Renal cortex interstitium (tissue), 15 donors: ENCODE data around the gene TMEM14C. TPM values are rescaled to one million over a fixed set of nuclear protein-coding genes. Genes with fewer than 3 reads are reported as not detected.

Source experiments
- DNase-seq, 11 donors: peaks; one replicate each; pipeline ENCODE4 v3.0.0-alpha.2; 2013; ENCODE audit warnings: low read depth in 9 of 11, low spot score in 4 of 11; ENCODE audit errors: extremely low read depth in 1 of 11
- long read RNA-seq, 16 experiments: transcript quantifications; one replicate each; lab custom pipeline, GENCODE V29; 2026
- polyA plus RNA-seq, 3 donors: library from polyadenylated mRNA; unstranded; fragments of 120-200 nt; gene quantifications; one replicate each; pipeline ENCODE4 v1.2.1, GENCODE V29; 2013; ENCODE audit not compliant: insufficient read length in 3 of 3

Gene TMEM14C
- polyA plus RNA-seq: 100 to 1,000 TPM; 147 to 181 (median 149) TPM
- long read RNA-seq, donor 1, transcript TMEM14C-201 (6 exons, 1,113 nt): major isoform, 63 of 108 reads
- long read RNA-seq, donor 1, partial matches to known transcripts: 44 of 108 reads
- long read RNA-seq, donor 1, other reads (novel, unspliced or antisense): 0 of 108 reads
- long read RNA-seq, donor 2, transcript TMEM14C-201 (6 exons, 1,113 nt): major isoform, 59 of 81 reads
- long read RNA-seq, donor 2, partial matches to known transcripts: 17 of 81 reads
- long read RNA-seq, donor 2, other reads (novel, unspliced or antisense): 0 of 81 reads
- long read RNA-seq, donor 3, transcript TMEM14C-205 (6 exons, 1,177 nt): minor isoform, 5 of 180 reads
- long read RNA-seq, donor 3, transcript TMEM14C-201 (6 exons, 1,113 nt): major isoform, 139 of 180 reads
- long read RNA-seq, donor 3, partial matches to known transcripts: 21 of 180 reads
- long read RNA-seq, donor 3, other reads (novel, unspliced or antisense): 15 of 180 reads
- long read RNA-seq, donor 4, transcript TMEM14C-201 (6 exons, 1,113 nt): major isoform, 53 of 62 reads
- long read RNA-seq, donor 4, partial matches to known transcripts: 5 of 62 reads
- long read RNA-seq, donor 4, other reads (novel, unspliced or antisense): 0 of 62 reads
- long read RNA-seq, donor 5: 0 reads
- long read RNA-seq, donor 6, transcript TMEM14C-201 (6 exons, 1,113 nt): major isoform, 66 of 116 reads
- long read RNA-seq, donor 6, partial matches to known transcripts: 45 of 116 reads
- long read RNA-seq, donor 6, other reads (novel, unspliced or antisense): 0 of 116 reads
- long read RNA-seq, donor 7, transcript TMEM14C-201 (6 exons, 1,113 nt): major isoform, 102 of 146 reads
- long read RNA-seq, donor 7, partial matches to known transcripts: 43 of 146 reads
- long read RNA-seq, donor 7, other reads (novel, unspliced or antisense): 0 of 146 reads
- long read RNA-seq, donor 8: 0 reads
- long read RNA-seq, donor 9, transcript TMEM14C-201 (6 exons, 1,113 nt): major isoform, 77 of 122 reads
- long read RNA-seq, donor 9, partial matches to known transcripts: 36 of 122 reads
- long read RNA-seq, donor 9, other reads (novel, unspliced or antisense): 0 of 122 reads
- long read RNA-seq, donor 10, transcript TMEM14C-201 (6 exons, 1,113 nt): major isoform, 97 of 106 reads
- long read RNA-seq, donor 10, partial matches to known transcripts: 5 of 106 reads
- long read RNA-seq, donor 10, other reads (novel, unspliced or antisense): 0 of 106 reads
- long read RNA-seq, donor 11, transcript TMEM14C-201 (6 exons, 1,113 nt): major isoform, 52 of 58 reads
- long read RNA-seq, donor 11, partial matches to known transcripts: 0 of 58 reads
- long read RNA-seq, donor 11, other reads (novel, unspliced or antisense): 0 of 58 reads
- long read RNA-seq, donor 12, transcript TMEM14C-201 (6 exons, 1,113 nt): major isoform, 47 of 56 reads
- long read RNA-seq, donor 12, partial matches to known transcripts: 6 of 56 reads
- long read RNA-seq, donor 12, other reads (novel, unspliced or antisense): 0 of 56 reads
- long read RNA-seq, donor 13: 0 reads
- long read RNA-seq, donor 14, transcript TMEM14C-205 (6 exons, 1,177 nt): minor isoform, 5 of 137 reads
- long read RNA-seq, donor 14, transcript TMEM14C-201 (6 exons, 1,113 nt): major isoform, 98 of 137 reads
- long read RNA-seq, donor 14, partial matches to known transcripts: 33 of 137 reads
- long read RNA-seq, donor 14, other reads (novel, unspliced or antisense): 0 of 137 reads
- long read RNA-seq, donor 15, transcript TMEM14C-201 (6 exons, 1,113 nt): major isoform, 47 of 50 reads
- long read RNA-seq, donor 15, partial matches to known transcripts: 0 of 50 reads
- long read RNA-seq, donor 15, other reads (novel, unspliced or antisense): 0 of 50 reads
- long read RNA-seq, donor 16, transcript TMEM14C-201 (6 exons, 1,113 nt): major isoform, 168 of 206 reads
- long read RNA-seq, donor 16, transcript TMEM14C-205 (6 exons, 1,177 nt): minor isoform, 12 of 206 reads
- long read RNA-seq, donor 16, partial matches to known transcripts: 19 of 206 reads
- long read RNA-seq, donor 16, other reads (novel, unspliced or antisense): 5 of 206 reads

GRCh38 chr6:10722820-10723566 lies at the start of gene TMEM14C:
Gene TMEM14C, plus strand, starts transcription at chr6:10723070. Its CDS starts 1,544 bp downstream, at chr6:10724614.
- peak; percentile 89 to 99 (median 96) for DNase-seq

DNA sequence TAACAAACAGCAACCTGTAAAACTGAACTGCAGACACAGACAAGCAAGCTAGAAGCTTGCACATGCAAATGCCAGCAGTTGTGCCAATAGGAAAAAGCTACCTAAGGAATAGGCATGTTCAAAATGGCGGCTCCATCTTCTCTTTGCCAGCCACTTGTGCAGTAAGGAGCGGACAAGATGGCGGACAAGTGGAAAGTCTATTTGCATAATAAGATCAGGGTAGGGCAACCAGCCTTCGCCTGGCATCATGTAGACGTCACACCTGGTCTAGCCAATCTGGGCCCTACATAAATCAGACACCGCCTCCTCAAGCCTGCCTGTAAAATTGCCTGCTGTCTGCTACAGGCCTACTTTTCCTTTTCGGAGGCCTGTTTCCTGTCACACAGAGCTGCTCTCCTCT lies 46.5 kb upstream of the TMEM14C start:
- no peak for DNase-seq

GRCh38 chr6:10678456-10678855 lies 44.4 kb upstream of the TMEM14C start:
- DNase-seq: no peak

DNA sequence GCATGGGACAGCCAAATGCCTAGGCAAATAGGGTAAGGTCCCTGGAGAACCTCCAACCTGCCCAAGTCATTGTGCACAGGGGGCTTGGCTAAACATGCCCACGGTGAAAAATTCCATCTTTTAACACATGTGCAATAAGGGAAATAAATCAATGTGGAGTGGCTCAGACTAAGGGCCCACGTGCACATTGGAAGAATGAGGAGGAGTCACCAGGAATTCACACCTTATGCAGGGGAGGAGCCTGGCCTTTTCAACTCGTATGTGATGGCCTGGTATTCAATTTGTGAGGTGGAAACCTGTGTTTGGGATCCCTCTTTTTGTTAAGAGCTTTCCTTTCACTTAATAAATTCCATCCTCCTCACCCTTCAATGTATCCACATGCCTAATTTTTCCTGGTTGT lies 41.1 kb upstream of the TMEM14C start:
- no peak for DNase-seq

GRCh38 chr6:10682355-10682988 lies 40.4 kb upstream of the TMEM14C start:
- no peak for DNase-seq

- no peak for DNase-seq
Observed at GRCh38 chr6:10684618-10685017, 38.3 kb upstream of the TMEM14C start.

GRCh38 chr6:10685092-10685915 lies 37.6 kb upstream of the TMEM14C start:
- no peak for DNase-seq

- no peak for DNase-seq
Observed at GRCh38 chr6:10686901-10687300, 36.0 kb upstream of the TMEM14C start.

DNA sequence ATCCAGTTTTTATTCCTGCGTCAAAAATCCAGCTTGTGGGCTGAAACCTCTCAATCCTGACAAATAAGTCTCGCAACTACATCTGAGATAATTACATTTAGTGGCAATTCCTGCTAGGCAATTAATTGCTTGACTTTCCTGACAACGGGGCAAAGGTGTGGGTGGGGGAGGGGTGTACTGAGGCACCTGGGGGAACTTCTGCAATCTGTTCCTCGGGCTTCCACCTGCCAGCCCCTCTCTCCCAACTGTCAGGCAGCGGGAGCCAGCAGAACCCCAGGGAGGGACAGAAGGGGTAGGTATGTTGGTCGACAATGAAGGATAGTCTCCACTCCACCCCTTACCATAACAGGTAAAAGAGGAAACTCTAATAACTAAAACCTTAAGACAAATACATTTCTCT lies 35.3 kb upstream of the TMEM14C start:
- DNase-seq: no peak

DNA sequence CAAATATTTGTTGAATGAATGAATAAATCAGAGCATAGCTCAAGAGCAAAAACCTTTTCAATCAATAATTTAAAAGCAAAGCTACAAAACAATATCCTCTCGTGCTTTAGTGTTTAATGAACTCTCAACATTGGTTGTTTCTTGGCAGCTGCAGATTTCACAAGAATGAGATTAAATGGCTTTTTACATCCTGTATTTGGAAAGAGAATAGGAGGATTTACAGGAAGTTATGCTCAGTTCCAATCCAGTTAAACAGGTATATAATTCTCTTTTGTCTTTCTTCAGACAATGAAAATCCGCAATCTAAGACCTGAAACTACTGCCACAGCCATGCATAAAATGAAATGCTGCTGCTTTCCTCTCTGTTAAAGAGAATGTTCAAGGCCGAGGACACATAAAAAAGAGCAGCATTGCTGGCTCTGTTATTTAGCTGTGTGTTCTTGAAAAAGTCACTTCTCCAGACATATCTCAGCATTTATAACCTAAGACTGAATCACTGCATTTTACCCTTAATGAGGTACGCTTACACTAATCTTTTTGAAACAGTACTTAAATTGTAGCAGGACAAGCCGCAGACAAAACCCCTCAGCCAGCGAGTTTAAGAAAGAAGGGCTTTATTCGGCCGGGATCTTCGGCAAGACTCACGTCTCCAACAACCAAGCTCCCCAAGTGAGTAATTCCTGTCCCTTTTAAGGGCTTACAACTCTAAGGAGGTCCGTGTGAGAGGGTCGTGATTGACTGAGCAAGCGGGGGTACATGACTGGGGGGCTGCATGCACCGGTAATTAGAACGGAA lies 32.0 kb upstream of the TMEM14C start:
- DNase-seq: no peak

DNA sequence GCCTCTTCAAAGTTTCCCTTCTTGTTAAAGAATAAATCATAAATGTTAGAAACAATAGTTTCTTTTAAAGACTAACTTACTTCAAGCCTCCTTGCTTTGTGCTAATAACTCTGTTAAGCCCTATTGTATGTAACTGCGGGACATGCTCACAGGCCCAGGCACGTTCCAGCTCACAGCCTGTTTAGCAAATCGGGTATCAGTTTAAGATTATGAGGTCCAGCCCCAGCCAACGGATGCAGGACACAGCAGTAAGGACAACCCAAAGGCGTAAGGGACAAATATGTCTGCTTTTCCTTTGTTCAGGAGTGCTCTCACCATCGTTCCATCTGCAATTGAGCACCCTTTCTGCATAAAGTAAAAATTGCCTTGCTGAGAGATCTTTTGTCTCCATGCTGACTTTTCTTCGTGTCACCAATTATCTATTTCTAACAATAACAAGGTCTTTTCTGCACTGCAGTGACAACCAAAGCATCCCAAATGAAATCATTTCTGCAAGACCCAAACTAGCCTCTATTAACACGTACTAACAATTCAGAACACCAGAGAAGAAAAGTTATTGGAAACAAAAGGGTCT lies 29.8 kb upstream of the TMEM14C start:
- no peak for DNase-seq

- peak; percentile 88 to 96 (median 93) for DNase-seq
Observed at GRCh38 chr6:10694302-10695085, 28.4 kb upstream of the TMEM14C start, which contains the start of the genes C6orf52 and PAK1IP1. Gene C6orf52, minus strand, starts transcription at chr6:10694616. Its CDS starts 7,066 bp downstream, at chr6:10687550. Gene PAK1IP1, plus strand, starts transcription at chr6:10694972. Its CDS starts 14 bp downstream, at chr6:10694986.

DNA sequence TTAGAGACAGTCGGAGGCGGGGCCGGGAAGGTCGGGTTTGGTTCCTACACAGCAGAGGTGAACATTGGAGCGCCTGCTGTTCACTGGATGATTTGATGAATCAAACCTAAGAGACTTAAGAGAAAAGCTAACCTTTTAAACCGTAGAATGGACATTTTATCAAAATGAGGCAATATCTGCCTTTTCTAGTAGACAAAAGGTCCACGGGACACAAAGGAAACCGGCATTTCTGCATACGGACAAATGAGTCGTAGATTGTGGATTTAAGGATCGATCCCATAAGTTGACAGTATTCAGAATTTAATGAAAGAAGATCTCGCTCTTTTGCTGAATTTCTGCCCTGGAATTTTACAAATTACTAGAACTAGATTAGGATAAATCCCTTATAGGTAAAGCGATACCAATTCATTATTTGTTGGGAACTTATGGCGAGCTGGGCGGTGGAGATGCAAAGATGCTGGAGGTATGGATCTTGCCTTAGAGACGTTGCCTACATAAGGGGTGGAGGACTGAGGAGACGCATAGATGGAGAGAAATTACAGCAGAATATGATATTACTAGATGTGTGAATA lies 27.7 kb upstream of the TMEM14C start:
- DNase-seq: no peak
